ENCODE data around the gene CEP126.

The CEP126 gene

DNA sequence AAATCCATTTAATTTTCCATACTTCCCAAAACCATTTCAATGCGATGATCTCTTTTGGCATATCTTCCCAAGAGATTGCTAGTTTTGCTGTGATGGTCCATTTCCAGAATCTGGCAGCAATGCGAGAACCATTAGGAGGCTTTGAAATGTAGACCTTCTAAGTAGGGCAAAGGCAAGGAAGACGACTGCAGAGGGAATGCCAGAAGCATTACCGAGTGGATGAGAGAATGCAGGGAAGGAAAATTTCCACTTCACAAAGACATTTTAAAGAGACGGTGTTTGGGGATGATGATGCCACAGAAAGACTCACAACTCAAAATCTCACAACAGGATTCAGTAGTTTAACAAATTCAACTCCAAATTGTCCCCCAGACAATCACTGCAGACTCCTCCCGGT is 471 bp upstream of the CEP126 start:
- Mint-ChIP-seq H3K4me1 (peaks cover 18 to 19% of the 10 kb centered on the region in 2 donors), H3K4me3 (peak overlapping the region; percentile 98 to 99), H3K27me3 (peaks cover 13% of the 10 kb centered on the region in 2 donors), H3K9me3 (no peaks in the 10 kb centered on the region), H3K36me3 (no peaks in the 10 kb centered on the region), H3K27ac (no peak overlapping the region)
- ATAC-seq (replicated peaks) (no peak), DNase-seq (no peak)

DNA sequence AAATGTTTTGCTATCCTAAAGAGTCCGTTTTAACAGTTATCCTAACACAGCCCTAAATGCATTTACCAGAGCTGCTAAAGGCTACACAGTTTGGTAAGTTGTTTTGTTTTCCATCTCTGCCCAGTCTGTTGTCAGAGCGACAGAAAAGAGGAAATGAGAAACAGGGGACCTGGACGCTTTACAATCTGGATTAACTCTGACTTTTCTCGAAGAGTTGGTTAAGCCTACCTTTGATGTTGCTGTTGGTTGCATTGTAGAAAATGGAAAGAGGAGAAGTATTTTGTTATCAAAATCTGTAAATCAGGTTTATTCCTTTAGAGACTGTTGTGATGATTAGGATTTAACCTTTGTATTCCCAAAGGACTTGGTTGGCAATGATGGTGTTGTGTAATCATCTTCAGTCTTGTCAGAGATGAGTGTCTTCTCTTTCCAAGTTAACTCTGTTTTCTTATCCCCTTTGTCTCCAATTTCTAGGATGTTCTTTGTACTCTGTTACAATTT is 1.0 kb downstream of the CEP126 start:
- H3K4me1 Mint-ChIP-seq, result peaks cover 18 to 19% of the 10 kb centered on the region in 2 donors
- no peaks in the 10 kb centered on the region for H3K9me3 Mint-ChIP-seq
- peak overlapping the region; percentile 97 for H3K27ac Mint-ChIP-seq
- DNase-seq (peak; percentile 3), ATAC-seq (replicated peaks) (peak; percentile 57 to 64)
- no peaks in the 10 kb centered on the region for H3K36me3 Mint-ChIP-seq
- peak overlapping the region; percentile 98 to 99 for H3K4me3 Mint-ChIP-seq
- peaks cover 7 to 8% of the 10 kb centered on the region in 2 donors for H3K27me3 Mint-ChIP-seq

DNA sequence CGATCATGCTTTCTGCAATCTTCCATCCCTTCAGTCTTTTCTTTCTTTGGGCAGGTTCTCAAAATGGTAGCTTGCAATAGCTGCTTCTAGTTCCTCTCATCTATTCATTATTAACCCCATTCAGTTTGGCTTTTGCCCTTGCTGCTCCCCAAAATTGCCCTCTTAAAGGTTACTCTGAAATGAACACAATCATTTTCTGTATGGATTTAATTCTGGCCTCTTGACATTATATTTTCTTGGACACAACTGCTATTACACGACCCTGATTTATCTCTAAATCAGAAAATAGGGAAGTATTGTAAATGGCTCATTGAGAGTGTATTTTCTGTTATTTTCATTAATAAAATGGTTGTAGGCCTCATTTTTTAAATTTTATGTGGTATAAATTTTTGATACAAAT is 1.6 kb downstream of the CEP126 start, which contains the start of gene ANGPTL5:
Gene ANGPTL5, minus strand, starts transcription at position 101 of the 400 bp plus-strand sequence. CDS start 8,613 bp downstream, outside the sequence.
- DNase-seq (no peak), ATAC-seq (replicated peaks) (no peak)
- H3K27me3 Mint-ChIP-seq, result peaks cover 4 to 6% of the 10 kb centered on the region in 2 donors
- H3K36me3 Mint-ChIP-seq, result no peaks in the 10 kb centered on the region
- H3K4me3 Mint-ChIP-seq, result peak within 1 kb of the TSS; percentile 98 to 99
- H3K9me3 Mint-ChIP-seq, result no peaks in the 10 kb centered on the region
- peak within 1 kb of the TSS; percentile 97 for H3K27ac Mint-ChIP-seq
- H3K4me1 Mint-ChIP-seq, result peaks cover 18 to 19% of the 10 kb centered on the region in 2 donors

DNA sequence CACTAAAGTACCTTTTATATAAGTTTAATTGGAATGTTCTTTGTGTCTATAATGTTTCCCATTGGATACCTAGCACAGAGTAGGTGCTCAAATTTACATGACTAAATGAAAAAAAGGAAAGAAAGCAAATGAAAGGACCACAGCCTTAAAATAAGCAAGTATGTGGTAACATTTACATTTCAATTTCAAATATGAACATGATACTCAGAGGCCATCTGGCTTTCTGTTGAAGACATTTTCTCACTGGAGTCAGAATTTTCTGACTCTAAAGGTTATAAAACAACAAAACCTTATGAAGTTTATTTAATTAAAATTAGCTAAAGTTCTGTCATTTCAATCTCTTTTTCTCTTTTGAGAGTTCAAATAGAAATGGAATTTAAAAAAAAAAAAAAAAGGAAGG is 2.4 kb downstream of the CEP126 start:
- no peaks in the 10 kb centered on the region for H3K27me3 Mint-ChIP-seq
- no peak for DNase-seq
- no peaks in the 10 kb centered on the region for H3K9me3 Mint-ChIP-seq
- ATAC-seq (replicated peaks), result no peak
- H3K36me3 Mint-ChIP-seq, result no peaks in the 10 kb centered on the region
- H3K27ac Mint-ChIP-seq, result no peak overlapping the region
- peaks cover 18 to 19% of the 10 kb centered on the region in 2 donors for H3K4me1 Mint-ChIP-seq
- H3K4me3 Mint-ChIP-seq, result no peak overlapping the region

DNA sequence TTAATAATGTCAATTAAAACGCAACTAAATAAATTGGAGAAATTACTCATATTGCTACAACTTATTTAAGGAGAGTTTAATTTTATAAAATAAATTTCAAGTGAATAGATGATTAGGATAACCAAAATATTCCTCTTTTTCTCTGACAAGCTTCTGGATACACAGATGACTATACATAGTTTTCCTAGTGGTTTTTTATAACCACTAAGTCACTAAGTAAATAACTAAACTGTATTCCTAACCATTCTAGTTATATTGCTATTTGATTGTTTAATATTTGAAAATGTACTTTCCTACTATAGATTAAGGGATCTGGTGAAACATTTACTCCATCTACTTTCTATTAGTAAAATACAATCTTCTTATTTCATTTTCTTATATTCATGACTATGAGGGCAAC is 6.2 kb downstream of the CEP126 start:
- H3K4me3 Mint-ChIP-seq, result no peak overlapping the region
- no peak overlapping the region for H3K27ac Mint-ChIP-seq
- ATAC-seq (replicated peaks) (no peak), DNase-seq (no peak)
- H3K9me3 Mint-ChIP-seq, result no peaks in the 10 kb centered on the region
- no peaks in the 10 kb centered on the region for H3K27me3 Mint-ChIP-seq
- no peaks in the 10 kb centered on the region for H3K36me3 Mint-ChIP-seq
- peaks cover 3 to 5% of the 10 kb centered on the region in 2 donors for H3K4me1 Mint-ChIP-seq

DNA sequence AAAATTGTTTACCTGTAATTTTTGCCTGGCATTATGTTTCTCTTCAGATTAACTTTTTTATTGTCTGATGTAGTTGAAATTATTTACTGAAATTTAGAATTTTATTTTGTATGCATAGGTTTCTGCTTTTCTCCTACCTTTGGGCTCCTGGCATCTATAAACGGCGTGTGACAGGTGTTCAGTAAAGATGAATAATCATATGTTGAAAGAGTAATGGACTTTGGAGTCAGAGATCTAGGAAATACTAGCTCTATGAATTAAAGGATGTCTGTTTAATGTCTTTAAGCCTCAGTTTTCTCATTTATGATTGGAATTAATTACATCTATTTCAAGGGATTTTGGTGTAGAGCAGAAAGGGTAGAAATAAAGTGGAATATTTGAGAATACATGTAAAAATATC is 8.7 kb downstream of the CEP126 start:
- Mint-ChIP-seq H3K9me3 (peaks cover 0 to 6% of the 10 kb centered on the region in 2 donors), H3K36me3 (peaks cover 0 to 5% of the 10 kb centered on the region in 2 donors), H3K4me3 (no peak overlapping the region), H3K4me1 (no peaks in the 10 kb centered on the region), H3K27ac (no peak overlapping the region), H3K27me3 (no peaks in the 10 kb centered on the region)
- ATAC-seq (replicated peaks) (no peak), DNase-seq (no peak)

DNA sequence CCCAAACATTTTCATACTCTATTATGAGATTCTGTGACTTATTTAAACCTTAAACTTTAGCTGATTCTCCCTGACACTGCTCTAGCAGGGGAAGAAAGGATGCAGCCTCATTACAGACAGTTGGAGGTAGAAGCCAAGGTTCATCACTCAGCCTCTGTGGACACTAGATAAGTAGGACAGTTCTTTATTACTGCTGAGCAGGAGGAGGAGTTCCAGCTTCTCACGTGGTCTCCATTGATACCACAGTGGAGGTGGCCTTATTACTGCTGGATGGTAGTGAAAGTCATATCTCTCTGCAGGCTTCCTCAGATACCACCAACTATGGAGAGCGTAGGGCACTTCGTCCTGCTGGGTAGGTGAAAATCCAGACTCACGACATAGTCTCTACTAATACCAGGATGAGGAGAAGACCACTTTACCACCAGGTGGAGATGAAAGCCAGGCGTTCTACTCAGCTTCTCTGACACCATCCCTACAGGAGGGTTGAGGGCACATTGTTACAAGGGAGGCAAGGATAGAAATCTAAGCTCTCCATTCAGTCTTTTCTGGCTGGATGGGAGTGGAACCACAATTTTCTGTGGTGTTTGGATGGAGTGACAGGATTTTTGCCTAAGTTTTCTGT is 14.6 kb downstream of the CEP126 start:
- peaks cover 0 to 8% of the 10 kb centered on the region in 2 donors for H3K9me3 Mint-ChIP-seq
- ATAC-seq (replicated peaks) (no peak), DNase-seq (no peak)
- H3K4me3 Mint-ChIP-seq, result no peak overlapping the region
- H3K27ac Mint-ChIP-seq, result no peak overlapping the region
- no peaks in the 10 kb centered on the region for H3K4me1 Mint-ChIP-seq
- peaks cover 0 to 12% of the 10 kb centered on the region in 2 donors for H3K36me3 Mint-ChIP-seq
- H3K27me3 Mint-ChIP-seq, result no peaks in the 10 kb centered on the region

DNA sequence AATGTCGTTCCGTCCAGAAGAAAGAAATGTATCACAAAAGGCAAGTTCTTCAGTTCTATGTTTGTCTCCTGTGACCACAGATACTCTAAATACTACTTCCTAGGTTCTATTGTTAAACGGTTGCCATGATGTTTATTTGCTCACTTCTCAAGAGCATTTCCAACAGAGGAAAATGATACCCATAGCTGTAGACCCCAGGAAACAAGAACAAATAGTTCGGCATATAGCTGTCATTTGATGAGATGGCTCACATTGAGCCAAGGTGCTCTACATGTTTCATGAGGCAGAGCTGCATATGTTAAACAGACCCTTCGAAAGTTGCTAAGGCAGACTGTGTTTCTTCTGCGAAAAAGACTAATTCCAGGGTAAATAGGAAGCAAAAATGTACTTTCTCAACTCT is 16.9 kb downstream of the CEP126 start:
- peaks cover 0 to 12% of the 10 kb centered on the region in 2 donors for H3K36me3 Mint-ChIP-seq

DNA sequence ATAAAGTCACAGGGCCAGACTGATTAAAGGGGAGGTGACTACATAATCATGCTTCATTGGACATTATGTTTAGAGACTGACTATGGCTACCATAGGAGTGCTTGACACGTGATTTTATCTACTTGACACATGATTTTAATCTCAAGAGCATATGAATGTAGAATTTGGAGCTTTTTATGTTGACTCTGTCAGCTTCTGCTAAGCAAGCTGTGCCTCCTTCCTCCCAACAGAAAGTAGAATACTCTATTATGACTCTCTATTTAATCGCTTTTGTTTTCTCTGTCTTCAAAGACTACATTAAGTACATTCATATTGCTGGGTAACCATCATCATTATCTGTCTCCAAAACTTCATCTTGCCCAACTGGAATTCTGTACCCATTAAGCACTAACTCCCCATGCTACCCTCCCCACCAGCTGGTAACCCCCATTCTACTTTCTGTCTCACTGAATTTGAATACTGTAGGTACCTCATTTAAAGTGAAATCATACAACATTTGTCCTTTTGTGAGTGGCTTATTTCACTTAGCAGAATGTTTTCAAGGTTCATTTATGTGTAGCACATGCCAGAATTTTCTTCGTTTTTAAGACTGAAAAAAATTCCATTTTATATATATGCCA is 26.2 kb downstream of the CEP126 start:
- Mint-ChIP-seq H3K4me3 (no peak overlapping the region), H3K27me3 (no peaks in the 10 kb centered on the region), H3K36me3 (peaks cover 0 to 2% of the 10 kb centered on the region in 2 donors), H3K9me3 (no peaks in the 10 kb centered on the region), H3K27ac (no peak overlapping the region), H3K4me1 (peaks cover 0 to 4% of the 10 kb centered on the region in 2 donors)
- DNase-seq (no peak), ATAC-seq (replicated peaks) (no peak)

More for the DNA sequence above, 16.9 kb downstream of the CEP126 start:
- Mint-ChIP-seq H3K27me3 (no peaks in the 10 kb centered on the region), H3K27ac (no peak overlapping the region), H3K4me1 (no peaks in the 10 kb centered on the region), H3K4me3 (no peak overlapping the region), H3K9me3 (peaks cover 0 to 8% of the 10 kb centered on the region in 2 donors)
- ATAC-seq (replicated peaks) (no peak), DNase-seq (no peak)

DNA sequence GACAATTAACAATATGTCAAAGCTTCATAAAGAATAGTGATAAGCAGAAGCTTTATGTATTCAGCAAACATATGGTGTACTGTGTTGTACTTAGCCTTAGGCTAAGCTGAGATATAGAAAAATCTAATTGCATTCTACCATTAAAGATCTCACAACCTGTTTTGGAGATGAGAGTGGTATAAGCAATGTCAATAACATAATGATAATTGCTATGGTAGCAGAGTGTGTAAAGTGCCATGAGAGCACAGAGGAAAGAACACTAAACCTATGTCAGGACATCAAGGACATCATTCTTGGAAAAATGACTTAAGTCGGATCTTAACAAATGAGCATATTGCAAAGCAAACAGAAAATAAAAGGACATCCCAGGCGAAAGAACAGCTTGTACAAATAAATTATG is 30.1 kb downstream of the CEP126 start:
- no peak for ATAC-seq (replicated peaks)
- H3K4me3 Mint-ChIP-seq, result no peak overlapping the region
- no peak overlapping the region for H3K27ac Mint-ChIP-seq
- H3K4me1 Mint-ChIP-seq, result peaks cover 0 to 4% of the 10 kb centered on the region in 2 donors
- no peak for DNase-seq
- no peaks in the 10 kb centered on the region for H3K36me3 Mint-ChIP-seq
- no peaks in the 10 kb centered on the region for H3K27me3 Mint-ChIP-seq
- H3K9me3 Mint-ChIP-seq, result no peaks in the 10 kb centered on the region

DNA sequence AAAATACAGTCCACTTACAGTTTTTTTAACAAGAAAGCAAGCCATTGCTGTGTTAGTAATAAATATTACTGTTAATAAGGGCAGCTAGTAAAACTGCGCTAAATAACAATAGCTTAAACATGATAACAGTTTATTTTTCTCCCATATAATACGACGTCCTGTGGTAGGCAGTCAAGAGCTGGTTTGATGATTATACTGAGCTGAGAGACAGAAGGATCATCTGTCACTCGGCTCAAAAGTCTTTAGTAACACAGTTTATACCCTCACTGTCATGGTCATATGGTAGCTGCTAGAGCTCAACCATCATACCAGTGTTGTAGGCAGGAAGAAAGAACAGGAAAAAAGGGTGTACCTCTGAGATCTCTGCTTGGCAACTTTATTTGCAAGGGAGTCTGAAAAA is 30.6 kb downstream of the CEP126 start:
- no peak for ATAC-seq (replicated peaks)
- Mint-ChIP-seq H3K4me1 (peaks cover 0 to 4% of the 10 kb centered on the region in 2 donors), H3K27me3 (no peaks in the 10 kb centered on the region), H3K4me3 (no peak overlapping the region), H3K27ac (no peak overlapping the region), H3K9me3 (no peaks in the 10 kb centered on the region), H3K36me3 (no peaks in the 10 kb centered on the region)
- no peak for DNase-seq

DNA sequence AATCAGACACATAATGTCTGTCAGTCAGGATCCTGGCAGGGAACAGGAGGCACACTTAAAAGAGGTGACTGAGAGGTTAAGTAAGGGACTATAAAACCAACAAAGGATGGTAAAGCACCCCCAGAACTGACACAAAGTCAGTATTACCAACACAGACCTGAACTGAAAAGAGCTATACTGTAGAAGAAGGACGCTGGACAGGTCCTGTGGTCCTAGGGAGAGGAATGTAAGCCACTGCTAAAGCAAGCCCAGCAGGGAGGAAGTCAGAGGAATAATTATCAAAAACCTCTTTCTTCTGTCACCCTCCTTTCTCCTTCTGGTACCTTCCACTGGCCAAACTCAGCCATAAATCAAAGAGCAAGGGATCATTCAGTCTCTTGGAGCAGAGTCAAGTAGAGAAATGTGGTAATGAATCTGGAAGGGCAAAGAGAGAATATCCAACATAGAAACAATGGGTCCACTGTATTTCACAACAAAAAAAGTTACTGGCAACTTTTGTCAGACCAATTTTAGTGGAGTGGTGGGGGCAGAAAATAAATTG is 34.9 kb downstream of the CEP126 start:
- no peaks in the 10 kb centered on the region for H3K4me1 Mint-ChIP-seq
- no peak for DNase-seq
- H3K4me3 Mint-ChIP-seq, result no peak overlapping the region
- no peak overlapping the region for H3K27ac Mint-ChIP-seq
- no peaks in the 10 kb centered on the region for H3K9me3 Mint-ChIP-seq
- no peaks in the 10 kb centered on the region for H3K27me3 Mint-ChIP-seq
- no peaks in the 10 kb centered on the region for H3K36me3 Mint-ChIP-seq
- no peak for ATAC-seq (replicated peaks)

DNA sequence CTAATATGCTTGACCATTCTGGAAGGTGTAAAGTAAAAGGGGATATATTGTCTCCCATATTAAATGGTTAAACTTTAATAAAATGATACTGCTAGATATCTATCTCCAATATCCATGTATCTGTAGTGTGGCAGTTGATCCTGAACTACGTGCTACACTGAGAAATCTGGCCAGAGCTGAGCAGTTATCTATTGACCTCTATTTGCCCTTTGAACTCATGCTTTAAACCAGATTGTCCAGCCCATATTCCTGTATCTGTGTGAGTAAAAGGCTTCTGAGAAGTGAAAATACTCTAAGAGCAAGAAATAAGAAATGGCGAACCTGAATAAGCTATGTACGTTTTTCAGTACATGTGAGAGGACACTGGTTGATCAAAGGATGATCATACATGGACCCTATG is 40.5 kb downstream of the CEP126 start:
- H3K36me3 Mint-ChIP-seq, result peaks cover 4% of the 10 kb centered on the region in 2 donors
- no peak overlapping the region for H3K27ac Mint-ChIP-seq
- peaks cover 0 to 4% of the 10 kb centered on the region in 2 donors for H3K9me3 Mint-ChIP-seq
- no peaks in the 10 kb centered on the region for H3K4me1 Mint-ChIP-seq
- H3K4me3 Mint-ChIP-seq, result no peak overlapping the region
- H3K27me3 Mint-ChIP-seq, result no peaks in the 10 kb centered on the region
- ATAC-seq (replicated peaks), result no peak
- no peak for DNase-seq

DNA sequence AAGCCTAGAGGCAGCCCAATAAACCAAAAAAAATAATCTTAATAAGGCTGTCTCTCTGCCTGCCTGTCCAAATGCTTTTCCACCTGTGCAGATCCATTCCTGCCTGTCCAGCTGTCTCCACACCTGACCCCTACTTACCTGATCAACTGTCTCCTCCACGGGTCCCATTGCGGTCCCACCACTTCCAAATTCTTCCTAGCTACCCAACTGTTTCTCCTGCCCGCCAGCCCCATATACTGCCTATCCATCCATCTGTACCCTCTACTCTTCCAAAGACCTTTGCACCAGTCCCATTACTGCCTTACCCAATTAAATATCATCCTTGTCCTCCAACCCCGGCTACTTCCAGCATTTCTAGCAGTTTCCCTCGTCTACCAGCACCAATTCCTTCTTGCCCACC is 40.9 kb downstream of the CEP126 start:
- no peak for ATAC-seq (replicated peaks)
- DNase-seq, result no peak
- H3K9me3 Mint-ChIP-seq, result peaks cover 0 to 4% of the 10 kb centered on the region in 2 donors
- no peaks in the 10 kb centered on the region for H3K4me1 Mint-ChIP-seq
- H3K36me3 Mint-ChIP-seq, result peaks cover 4% of the 10 kb centered on the region in 2 donors
- H3K27me3 Mint-ChIP-seq, result no peaks in the 10 kb centered on the region
- H3K27ac Mint-ChIP-seq, result no peak overlapping the region
- no peak overlapping the region for H3K4me3 Mint-ChIP-seq

DNA sequence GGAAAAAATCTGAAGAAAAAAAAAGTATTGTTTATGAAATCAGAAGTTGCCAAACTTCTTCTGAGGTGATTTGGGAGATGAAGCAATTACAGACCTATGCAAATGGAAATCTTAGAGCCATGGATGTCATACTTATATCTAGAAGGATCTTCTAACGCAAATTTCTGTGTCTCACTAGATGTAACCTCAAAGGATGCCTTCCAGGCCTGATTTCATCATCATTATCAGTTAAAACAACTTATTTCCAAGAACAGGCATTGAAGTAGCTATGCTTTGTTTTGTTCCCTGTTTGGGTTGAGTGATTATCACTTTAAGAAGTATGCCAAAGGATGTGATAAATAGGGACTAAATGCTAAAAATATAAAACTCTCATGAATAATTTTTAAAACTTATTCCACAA is 45.4 kb downstream of the CEP126 start:
- no peak for ATAC-seq (replicated peaks)
- Mint-ChIP-seq H3K4me1 (no peaks in the 10 kb centered on the region), H3K9me3 (peaks cover 0 to 4% of the 10 kb centered on the region in 2 donors), H3K27me3 (no peaks in the 10 kb centered on the region), H3K4me3 (no peak overlapping the region), H3K27ac (no peak overlapping the region), H3K36me3 (peaks cover 7 to 8% of the 10 kb centered on the region in 2 donors)
- DNase-seq, result no peak

Data from stimulated activated naive B cell treated with anti-CD40 and anti-IgM and Interleukin-4, amounts not matched to agents 10 μg/mL and 1 μg/mL and 100 μg/mL, for 72 hours (primary cell).